Activated naive CD8-positive, alpha-beta T cell treated with anti-CD3 and anti-CD28 coated beads for 36 hours (primary cell): Measurements from ENCODE around the gene P3H3. TPM values are rescaled to one million over a fixed set of nuclear protein-coding genes. Genes with fewer than 3 reads are reported as not detected.
"Not testable (repeated sequence)": the region's sequence is repeated elsewhere in the genome, so short reads cannot be mapped to it uniquely, and the experiment has no call there.

Experiments
- DNase-seq: peaks from one replicate; pipeline ENCODE4 v3.0.0; 2021
- H3K27ac Mint-ChIP-seq: one replicate; pipeline ENCODE4 v1.8.0; 2022; ENCODE audit warnings: mild to moderate bottlenecking, moderate library complexity, mixed read lengths
- H3K27me3 Mint-ChIP-seq: one replicate; pipeline ENCODE4 v1.8.0; 2022; ENCODE audit warnings: mild to moderate bottlenecking, mixed read lengths
- H3K36me3 Mint-ChIP-seq: one replicate; pipeline ENCODE4 v1.8.0; 2021; ENCODE audit warnings: mild to moderate bottlenecking, mixed read lengths
- H3K4me1 Mint-ChIP-seq: one replicate; pipeline ENCODE4 v1.8.0; 2021; ENCODE audit warnings: mixed read lengths
- H3K4me3 Mint-ChIP-seq: one replicate; pipeline ENCODE4 v1.8.0; 2022; ENCODE audit warnings: mild to moderate bottlenecking, moderate library complexity, mixed read lengths
- H3K9me3 Mint-ChIP-seq: one replicate; pipeline ENCODE4 v1.8.0; 2022; ENCODE audit warnings: mixed read lengths
- total RNA-seq, 2 experiments: library from RNA; stranded (reverse); gene quantifications; one replicate each; pipeline ENCODE4 v1.2.3, GENCODE V29; 2021

Gene P3H3
- total RNA-seq, 2 experiments from 2014 or later = 0.36 to 0.60 TPM

DNA sequence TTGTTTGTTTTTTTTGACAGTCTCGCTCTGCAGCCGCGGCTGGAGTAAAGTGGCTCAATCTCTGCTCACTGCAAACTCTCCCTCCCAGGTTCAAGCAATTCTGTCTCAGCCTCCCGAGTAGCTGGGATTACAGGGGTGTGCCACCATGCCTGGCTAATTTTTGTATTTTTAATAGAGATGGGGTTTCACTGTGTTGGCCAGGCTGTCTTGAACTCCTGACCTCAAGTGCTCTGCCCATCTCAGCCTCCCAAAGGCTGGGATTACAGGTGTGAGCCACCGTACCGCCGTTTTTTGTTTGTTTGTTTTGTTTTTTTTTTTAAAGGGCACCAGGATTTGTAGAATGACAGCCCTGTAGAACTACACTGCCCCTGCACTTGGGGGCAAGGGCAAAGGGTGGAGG is 60.6 kb downstream of the P3H3 start:
- H3K4me1 Mint-ChIP-seq = peaks cover 19% of the 10 kb centered on the region
- not testable (repeated sequence) for H3K27ac Mint-ChIP-seq, DNase-seq, H3K36me3 Mint-ChIP-seq, H3K27me3 Mint-ChIP-seq, H3K9me3 Mint-ChIP-seq, H3K4me3 Mint-ChIP-seq

Other genes starting within 250 kb of the P3H3 start
- gene CHD4, start 221.0 kb upstream of the P3H3 start, total RNA-seq = 100 to 1,000 TPM; 262 to 293 TPM
- gene LPAR5, start 192.4 kb upstream of the P3H3 start, total RNA-seq = 1 to 10 TPM; 7.3 to 7.9 TPM
- 1 to 10 TPM in 1 of 2 experiments, under 1 TPM in 1; 0.86 to 1.2 TPM for gene ACRBP, start 181.0 kb upstream of the P3H3 start, total RNA-seq
- gene ING4, start 165.3 kb upstream of the P3H3 start, total RNA-seq = 10 to 100 TPM; 10.9 to 11.1 TPM
- gene ZNF384, start 139.0 kb upstream of the P3H3 start, total RNA-seq = 10 to 100 TPM; 60.6 to 61.8 TPM
- gene PIANP, start 127.6 kb upstream of the P3H3 start, total RNA-seq = under 1 TPM in 1 of 2 experiments, not detected in 1; 0.37 TPM
- gene COPS7A, start 104.4 kb upstream of the P3H3 start, total RNA-seq = 10 to 100 TPM; 37.1 to 41.6 TPM
- 100 to 1,000 TPM; 134 to 141 TPM for gene MLF2, start 75.3 kb upstream of the P3H3 start, total RNA-seq
- 10 to 100 TPM; 23.3 to 25.1 TPM for gene PTMS, start 62.0 kb upstream of the P3H3 start, total RNA-seq
- 10 to 100 TPM; 64.8 to 67.7 TPM for gene LAG3, start 55.9 kb upstream of the P3H3 start, total RNA-seq
- gene CD4, start 38.9 kb upstream of the P3H3 start, total RNA-seq = 1 to 10 TPM; 2.2 to 2.5 TPM
- gene GPR162, start 6.6 kb upstream of the P3H3 start, total RNA-seq = under 1 TPM; 0.54 to 0.76 TPM
- gene GNB3, start 12.5 kb downstream of the P3H3 start, total RNA-seq = under 1 TPM in 1 of 2 experiments, not detected in 1; 0.10 TPM
- 10 to 100 TPM; 62.5 to 64.0 TPM for gene CDCA3, start 22.9 kb downstream of the P3H3 start, total RNA-seq
- 100 to 1,000 TPM; 125 to 127 TPM for gene USP5, start 23.7 kb downstream of the P3H3 start, total RNA-seq
- 1,000 to 10,000 TPM; 1,593 to 1,653 TPM for gene TPI1, start 39.1 kb downstream of the P3H3 start, total RNA-seq
- gene SPSB2, start 44.9 kb downstream of the P3H3 start, total RNA-seq = 1 to 10 TPM; 2.7 to 3.0 TPM
- gene LRRC23, start 76.4 kb downstream of the P3H3 start, total RNA-seq = 1 to 10 TPM; 3.0 to 4.1 TPM
- gene ENO2, start 86.2 kb downstream of the P3H3 start, total RNA-seq = 100 to 1,000 TPM; 140 to 141 TPM
- gene ATN1, start 99.6 kb downstream of the P3H3 start, total RNA-seq = 10 to 100 TPM; 27.6 to 28.5 TPM
- gene RNU7-1, start 115.4 kb downstream of the P3H3 start, total RNA-seq = not detected
- gene C12orf57, start 115.6 kb downstream of the P3H3 start, total RNA-seq = 100 to 1,000 TPM; 203 to 208 TPM
- 100 to 1,000 TPM; 457 to 467 TPM for gene PTPN6, start 122.9 kb downstream of the P3H3 start, total RNA-seq
- 100 to 1,000 TPM; 556 to 557 TPM for gene PHB2, start 142.3 kb downstream of the P3H3 start, total RNA-seq
- gene EMG1, start 142.5 kb downstream of the P3H3 start, total RNA-seq = 100 to 1,000 TPM; 130 to 140 TPM
- gene LPCAT3, start 190.1 kb downstream of the P3H3 start, total RNA-seq = 10 to 100 TPM; 23.3 to 23.8 TPM
- gene C1S, start 232.3 kb downstream of the P3H3 start, total RNA-seq = under 1 TPM; 0.47 to 0.66 TPM